Upper lobe of left lung (tissue), 6 donors: ENCODE results near the gene KIF3B. TPM values are rescaled to one million over a fixed set of nuclear protein-coding genes. Genes with fewer than 3 reads are reported as not detected.
"Not testable (repeated sequence)": the region's sequence is repeated elsewhere in the genome, so short reads cannot be mapped to it uniquely, and the experiment has no call there.

Experiments
- ATAC-seq, 2 donors: fragments of 200-7000 bp; cut with Tn5 transposase; one replicate each; pipeline ENCODE4 v1.9.1; 2022; ENCODE audit warnings: mild to moderate bottlenecking in 2 of 2, moderate library complexity in 2 of 2; ENCODE audit not compliant: low FRiP score in 2 of 2
- DNase-seq, 2 donors: peaks; one replicate each; pipeline ENCODE4 v3.0.0-alpha.2; 2019 to 2020
- H3K27ac ChIP-seq, 4 donors: fragments of 200-600 bp; sonication (generic); one replicate each; pipeline ENCODE4 v1.5.1; 2016 to 2019
- H3K27me3 ChIP-seq, 4 donors: fragments of 200-600 bp; sonication (generic); one replicate each; pipeline ENCODE4 v1.5.1; 2017 to 2019
- H3K36me3 ChIP-seq, 4 donors: fragments of 200-600 bp; sonication (generic); one replicate each; pipeline ENCODE4 v1.5.1; 2016 to 2019
- H3K4me1 ChIP-seq, 4 donors: fragments of 200-600 bp; sonication (generic); one replicate each; pipeline ENCODE4 v1.5.1; 2018 to 2019
- H3K4me3 ChIP-seq, 4 donors: fragments of 200-600 bp; sonication (generic); one replicate each; pipeline ENCODE4 v1.5.1; 2017 to 2019; ENCODE audit warnings: mild to moderate bottlenecking in 2 of 4, moderate library complexity in 1 of 4
- H3K9me3 ChIP-seq, 4 donors: fragments of 200-600 bp; sonication (generic); one replicate each; pipeline ENCODE4 v1.5.1; 2018 to 2019
- EP300 ChIP-seq, 4 donors: sonication (generic); formaldehyde crosslinking; IDR thresholded peaks; one replicate each; pipeline ENCODE4 v1.5.1; 2017; ENCODE audit warnings: antibody characterized with exemption in 4 of 4, control low read depth in 2 of 4
- POLR2A ChIP-seq, 4 donors: fragments of 450-650 bp; IDR thresholded peaks; one replicate each; pipeline ENCODE4 v1.5.1; 2016 to 2017; ENCODE audit warnings: antibody characterized with exemption in 4 of 4, mild to moderate bottlenecking in 2 of 4
- POLR2AphosphoS5 ChIP-seq, 2 donors: sonication (generic); formaldehyde crosslinking; IDR thresholded peaks; one replicate each; pipeline ENCODE4 v1.5.1; 2017; ENCODE audit warnings: antibody characterized with exemption in 2 of 2
- WGBS, 2 donors: methylation state at CpG; one replicate each; pipeline ENCODE4 v1.1.5; 2017 to 2018; 5-methylcytosine and 5-hydroxymethylcytosine counted together
- total RNA-seq, 6 donors: library from RNA; depleted of rRNA in 4 of 6; stranded (reverse); fragments of >200 nt in 4 of 6; gene quantifications; one replicate each; pipeline versions ENCODE4 v1.1.0 to v1.2.1, GENCODE V29; 2016 to 2021
- TF ChIP-seq, protein P1 (sequence below), 6 experiments: fragments of 450-650 bp in 4 of 6; fragments of 200-600 bp in 2 of 6; sonication (generic) in 2 of 6; IDR thresholded peaks; one replicate each; pipeline ENCODE4 v1.5.1; 2016 to 2019; ENCODE audit warnings: antibody characterized with exemption in 6 of 6
- donor health status: DM: no; HTN: no; CAD: no; lungs with moderate emphysema.
- donor health status: DM: no; HTN: yes; CAD: no; lungs with severe emphysema.

Gene KIF3B
- total RNA-seq, 6 donors from 2014 or later: 14.7 to 37.5 (median 26.7) TPM

DNA sequence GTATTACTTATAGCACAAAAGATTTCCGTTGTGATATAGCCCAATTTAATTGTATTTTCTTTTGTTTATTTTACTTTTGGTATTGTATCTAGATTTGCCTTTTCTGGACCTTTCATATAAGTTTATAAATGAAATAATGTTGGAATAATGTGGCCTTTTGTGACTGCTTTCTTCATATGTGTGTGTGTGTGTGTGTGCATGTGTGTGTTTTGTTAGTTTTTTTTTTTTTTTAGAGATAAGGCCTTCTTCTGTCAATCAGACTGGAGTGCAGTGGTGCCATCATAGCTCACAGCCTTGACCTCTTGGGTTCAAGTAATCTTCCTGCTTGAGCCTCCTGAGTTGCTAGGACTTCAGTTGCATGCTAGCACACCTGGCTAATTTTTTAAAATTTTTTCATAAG, 42.9 kb downstream of the KIF3B start:
- Histone ChIP-seq H3K4me1 (no peaks in the 10 kb centered on the region), H3K4me3 (no peak overlapping the region), H3K27me3 (no peaks in the 10 kb centered on the region), H3K36me3 (peaks cover 4 to 37% (median 15%) of the 10 kb centered on the region in 4 donors), H3K9me3 (no peaks in the 10 kb centered on the region), H3K27ac (no peak overlapping the region)
- DNase-seq: no peak
- no peak for ATAC-seq
- TF ChIP-seq EP300 (IDR thresholded peaks at IDR 0.05) (no peak), POLR2AphosphoS5 (IDR thresholded peaks at IDR 0.05) (no peak), POLR2A (IDR thresholded peaks at IDR 0.05) (no peak)
- TF ChIP-seq, protein P1, sequence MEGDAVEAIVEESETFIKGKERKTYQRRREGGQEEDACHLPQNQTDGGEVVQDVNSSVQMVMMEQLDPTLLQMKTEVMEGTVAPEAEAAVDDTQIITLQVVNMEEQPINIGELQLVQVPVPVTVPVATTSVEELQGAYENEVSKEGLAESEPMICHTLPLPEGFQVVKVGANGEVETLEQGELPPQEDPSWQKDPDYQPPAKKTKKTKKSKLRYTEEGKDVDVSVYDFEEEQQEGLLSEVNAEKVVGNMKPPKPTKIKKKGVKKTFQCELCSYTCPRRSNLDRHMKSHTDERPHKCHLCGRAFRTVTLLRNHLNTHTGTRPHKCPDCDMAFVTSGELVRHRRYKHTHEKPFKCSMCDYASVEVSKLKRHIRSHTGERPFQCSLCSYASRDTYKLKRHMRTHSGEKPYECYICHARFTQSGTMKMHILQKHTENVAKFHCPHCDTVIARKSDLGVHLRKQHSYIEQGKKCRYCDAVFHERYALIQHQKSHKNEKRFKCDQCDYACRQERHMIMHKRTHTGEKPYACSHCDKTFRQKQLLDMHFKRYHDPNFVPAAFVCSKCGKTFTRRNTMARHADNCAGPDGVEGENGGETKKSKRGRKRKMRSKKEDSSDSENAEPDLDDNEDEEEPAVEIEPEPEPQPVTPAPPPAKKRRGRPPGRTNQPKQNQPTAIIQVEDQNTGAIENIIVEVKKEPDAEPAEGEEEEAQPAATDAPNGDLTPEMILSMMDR (IDR thresholded peaks at IDR 0.05): no peak
- WGBS, 2 donors: 80 to 92% methylated on average over 1 of the region's 1 CpG

DNA sequence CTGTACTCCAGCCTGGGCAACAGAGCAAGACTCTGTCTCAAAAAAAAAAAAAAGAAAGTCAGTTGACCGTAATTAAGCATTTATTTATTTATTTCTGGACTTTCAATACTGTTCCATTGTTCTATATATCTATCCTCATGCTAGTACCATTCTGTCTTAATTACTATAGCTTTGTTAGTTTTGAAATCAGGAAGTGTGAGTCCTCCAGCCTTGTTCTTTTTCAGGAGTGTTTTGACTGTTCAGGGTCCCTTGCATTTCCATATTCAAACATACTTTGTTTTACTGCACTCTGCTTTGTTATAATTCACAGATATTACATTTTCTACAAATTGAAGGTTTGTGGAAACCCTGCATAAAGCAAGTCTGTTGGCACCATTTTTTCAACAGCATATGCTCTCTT, 43.9 kb downstream of the KIF3B start:
- Histone ChIP-seq H3K4me1 (peaks cover 0 to 9% (median 6%) of the 10 kb centered on the region in 4 donors), H3K4me3 (no peak overlapping the region), H3K9me3 (no peaks in the 10 kb centered on the region), H3K36me3 (peaks cover 4 to 26% (median 13%) of the 10 kb centered on the region in 4 donors), H3K27ac (no peak overlapping the region), H3K27me3 (no peaks in the 10 kb centered on the region)
- ATAC-seq (no peak), DNase-seq (no peak)
- TF ChIP-seq POLR2A (IDR thresholded peaks at IDR 0.05) (no peak), EP300 (IDR thresholded peaks at IDR 0.05) (no peak), POLR2AphosphoS5 (IDR thresholded peaks at IDR 0.05) (no peak)
- TF ChIP-seq, protein P1 (IDR thresholded peaks at IDR 0.05): no peak
- 75 to 78% methylated on average over 1 of the region's 1 CpG for WGBS, 2 donors

DNA sequence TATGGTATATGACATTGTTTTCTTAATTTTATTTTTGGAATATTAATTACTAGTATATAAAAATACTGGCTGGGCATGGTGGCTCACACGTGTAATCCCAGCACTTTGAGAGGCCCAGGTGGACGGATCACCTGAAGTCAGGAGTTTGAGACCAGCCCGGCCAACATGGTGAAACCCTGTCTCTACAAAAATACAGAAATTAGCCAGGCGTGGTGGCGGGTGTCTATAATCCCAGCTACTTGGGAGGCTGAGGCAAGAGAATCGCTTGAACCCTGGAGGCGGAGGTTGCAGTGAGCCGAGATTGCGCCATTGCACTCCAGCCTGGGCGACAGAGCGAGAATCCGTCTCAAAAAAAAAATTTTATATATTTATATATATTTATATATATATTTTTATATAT, 44.8 kb downstream of the KIF3B start:
- not testable (repeated sequence) for DNase-seq
- 97% methylated on average over 12 of the region's 12 CpGs for WGBS, 2 donors

DNA sequence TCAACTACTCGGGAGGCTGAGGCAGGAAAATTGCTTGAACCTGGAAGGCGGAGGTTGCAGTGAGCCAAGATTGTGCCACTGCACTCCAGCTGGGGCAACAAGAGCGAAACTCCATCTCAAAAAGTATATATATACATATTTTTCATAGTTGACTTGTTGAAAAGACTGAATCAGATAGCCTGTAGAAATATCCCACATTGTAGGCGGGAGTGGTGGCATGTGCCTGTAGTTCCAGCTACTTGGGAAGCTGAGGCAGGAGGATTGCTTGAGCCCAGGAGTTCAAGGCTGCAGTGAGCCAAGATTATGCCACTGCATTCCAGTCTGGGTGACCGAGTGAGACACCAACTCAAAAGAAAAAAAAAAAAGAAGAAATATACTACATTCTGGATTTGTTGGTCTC, 46.3 kb downstream of the KIF3B start:
- not testable (repeated sequence) for H3K27me3 ChIP-seq, H3K4me3 ChIP-seq, ATAC-seq, DNase-seq, H3K9me3 ChIP-seq, H3K27ac ChIP-seq
- Histone ChIP-seq H3K36me3 (peaks cover 0 to 14% (median 5%) of the 10 kb centered on the region in 4 donors), H3K4me1 (peaks cover 0 to 22% (median 8%) of the 10 kb centered on the region in 4 donors)
- WGBS, 2 donors: 95 to 99% methylated on average over 5 of the region's 5 CpGs

More for the DNA sequence above, 44.8 kb downstream of the KIF3B start:
- not testable (repeated sequence) for H3K27ac ChIP-seq, H3K9me3 ChIP-seq, H3K4me3 ChIP-seq, ATAC-seq, H3K27me3 ChIP-seq
- H3K4me1 ChIP-seq: peaks cover 0 to 15% (median 8%) of the 10 kb centered on the region in 4 donors
- peaks cover 4 to 22% (median 9%) of the 10 kb centered on the region in 4 donors for H3K36me3 ChIP-seq

DNA sequence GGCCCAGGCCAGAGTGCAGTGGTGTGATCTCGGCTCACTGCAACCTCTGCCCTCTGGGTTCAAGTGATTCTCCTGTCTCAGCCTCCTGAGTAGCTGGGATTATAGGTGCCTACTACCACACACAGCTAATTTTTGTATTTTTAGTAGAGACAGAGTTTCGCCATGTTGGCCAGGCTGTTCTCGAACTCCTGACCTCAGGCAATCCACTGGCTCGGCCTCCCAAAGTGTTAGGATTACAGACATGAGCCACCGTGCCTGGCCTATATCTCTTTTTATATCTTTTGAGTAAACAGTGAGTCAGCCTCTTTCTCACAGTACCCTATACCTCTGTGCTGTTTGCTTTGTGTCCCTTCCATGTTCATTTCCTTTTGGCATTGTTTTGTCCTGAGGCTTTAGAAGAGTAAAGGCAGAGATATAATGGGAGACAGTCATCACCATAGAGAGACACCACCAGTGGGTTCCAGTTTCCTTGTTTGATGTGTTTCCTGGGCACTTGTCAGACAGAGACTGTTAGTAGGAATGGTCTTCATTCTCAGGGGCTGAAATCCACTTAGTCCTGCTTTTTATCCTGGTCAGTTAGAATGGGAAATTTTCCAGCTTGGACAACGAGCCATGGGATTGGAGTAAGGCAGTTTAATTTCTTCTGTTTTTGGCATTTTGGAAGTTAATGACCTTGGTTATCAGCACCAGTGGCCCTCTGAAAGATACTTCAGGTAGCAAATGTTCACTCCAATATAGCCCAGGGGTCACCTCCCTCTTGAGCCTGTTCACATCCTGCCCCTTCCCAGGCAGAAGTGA, 48.5 kb downstream of the KIF3B start:
- Histone ChIP-seq H3K27ac (peak overlapping the region; percentile 19 to 73 (median 48)), H3K4me1 (peaks cover 0 to 41% (median 16%) of the 10 kb centered on the region in 4 donors), H3K36me3 (peaks cover 0 to 21% (median 7%) of the 10 kb centered on the region in 4 donors), H3K27me3 (no peaks in the 10 kb centered on the region), H3K9me3 (no peaks in the 10 kb centered on the region), H3K4me3 (no peak overlapping the region)
- WGBS, 2 donors: 73 to 74% methylated on average over 6 of the region's 6 CpGs
- DNase-seq (no peak), ATAC-seq (no peak)
- TF ChIP-seq, protein P1 (IDR thresholded peaks at IDR 0.05): no peak
- TF ChIP-seq POLR2AphosphoS5 (IDR thresholded peaks at IDR 0.05) (peak in 1 of 2 donors; percentile 30), EP300 (IDR thresholded peaks at IDR 0.05) (peak in 1 of 4 donors; percentile 20), POLR2A (IDR thresholded peaks at IDR 0.05) (no peak)

DNA sequence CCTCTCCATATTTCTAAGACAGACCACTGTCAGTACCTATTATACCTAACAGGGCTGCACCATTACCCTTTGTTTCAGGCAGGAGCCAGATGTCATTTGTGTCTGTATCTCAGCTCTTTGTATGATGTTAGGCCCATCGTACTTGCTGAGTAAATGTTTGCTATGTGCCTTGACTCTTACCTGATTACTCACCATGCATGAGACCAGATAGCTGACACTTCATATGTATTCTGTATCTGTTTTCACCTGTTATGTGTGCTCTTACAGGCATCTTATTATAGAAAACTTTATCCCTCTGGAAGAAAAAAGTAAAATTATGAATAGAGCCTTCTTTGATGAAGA, 49.0 kb downstream of the KIF3B start:
- Histone ChIP-seq H3K36me3 (peaks cover 0 to 26% (median 11%) of the 10 kb centered on the region in 4 donors), H3K4me3 (no peak overlapping the region), H3K27ac (peak overlapping the region; percentile 19 to 73 (median 48)), H3K9me3 (no peaks in the 10 kb centered on the region), H3K27me3 (no peaks in the 10 kb centered on the region), H3K4me1 (peaks cover 0 to 45% (median 16%) of the 10 kb centered on the region in 4 donors)
- TF ChIP-seq, protein P1 (IDR thresholded peaks at IDR 0.05): no peak
- TF ChIP-seq EP300 (IDR thresholded peaks at IDR 0.05) (no peak), POLR2A (IDR thresholded peaks at IDR 0.05) (no peak), POLR2AphosphoS5 (IDR thresholded peaks at IDR 0.05) (no peak)
- ATAC-seq (no peak), DNase-seq (no peak)
- 33 to 47% methylated on average over 1 of the region's 1 CpG for WGBS, 2 donors
